HG03108 (cell line): Measurements from ENCODE around the gene SMC2.
A peak's percentile ranks its signal among the peaks of the same experiment; 100 is the strongest.

Experiments used
- ATAC-seq: cut with Tn5 transposase; IDR thresholded peaks from one replicate; pipeline ENCODE4 v1.9.1; 2021; ENCODE audit warnings: moderate library complexity; ENCODE audit not compliant: unreplicated experiment

The SMC2 gene

GRCh38 chr9:104093647-104094533 is at the start of gene SMC2:
TSS of gene SMC2 (plus strand) at chr9:104094309. CDS start at chr9:104095385, 1,076 bp downstream.
- ATAC-seq, result peak; percentile 92

GRCh38 chr9:104068546-104068945 is 25.6 kb upstream of the SMC2 start:
- no peak for ATAC-seq

- ATAC-seq, result no peak
These were observed 24.8 kb upstream of the SMC2 start for GRCh38 chr9:104069288-104069687.

- ATAC-seq, result no peak
These were observed 22.5 kb upstream of the SMC2 start for GRCh38 chr9:104071589-104071988.

DNA sequence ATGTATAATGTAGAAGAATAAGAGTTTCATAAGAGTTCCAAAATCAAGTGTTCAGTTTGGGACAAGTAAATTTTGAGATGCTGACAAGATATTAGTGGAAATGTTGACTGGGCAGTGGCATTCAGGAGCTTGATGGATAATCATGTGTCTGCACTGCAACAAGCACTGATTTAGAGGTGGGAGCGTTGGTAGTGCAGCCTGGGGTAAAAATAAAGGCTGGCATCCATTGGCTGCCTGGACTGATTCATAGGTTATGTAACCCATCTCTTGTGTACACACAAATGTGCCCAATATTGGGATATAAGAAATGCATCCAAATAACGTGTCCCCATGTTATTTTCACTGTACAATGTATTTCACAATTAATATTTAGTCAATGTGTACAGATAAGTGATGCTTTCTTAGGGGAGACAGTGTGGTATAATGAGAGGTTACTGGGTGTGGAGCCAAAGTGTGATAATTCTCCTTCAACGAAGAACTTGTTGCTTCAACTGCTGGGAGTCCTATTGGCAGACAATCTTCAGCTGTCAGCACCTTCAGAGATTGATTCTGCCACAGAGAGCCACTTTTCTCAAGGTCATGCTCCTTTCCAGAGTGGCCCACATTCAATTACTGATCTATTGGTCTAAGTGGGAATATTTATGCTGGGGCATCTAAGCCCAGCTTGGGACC is 20.9 kb upstream of the SMC2 start:
- ATAC-seq, result no peak

GRCh38 chr9:104073770-104074133 is 20.4 kb upstream of the SMC2 start:
- ATAC-seq, result no peak

DNA sequence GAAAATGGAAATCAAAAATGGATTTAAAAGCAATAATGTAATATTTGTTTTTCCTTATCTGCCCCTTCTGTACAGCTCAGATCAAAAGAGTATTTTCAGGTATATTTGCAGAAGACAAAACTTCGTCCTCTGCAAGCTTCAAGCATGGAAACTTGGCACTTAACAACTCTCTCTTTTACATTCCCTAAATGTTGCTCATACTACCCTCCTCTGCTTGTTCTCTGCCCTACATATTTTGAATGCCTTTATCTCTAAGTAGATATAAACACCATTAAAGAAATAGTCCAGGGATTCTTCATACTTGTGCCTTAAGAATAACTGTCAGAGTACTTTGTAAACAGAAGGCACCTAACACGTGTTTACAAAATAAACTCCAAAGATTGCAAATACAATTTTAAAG is 19.2 kb upstream of the SMC2 start:
- no peak for ATAC-seq

GRCh38 chr9:104075801-104076753 is 18.0 kb upstream of the SMC2 start:
- no peak for ATAC-seq

- ATAC-seq, result no peak
These were observed 15.5 kb upstream of the SMC2 start for GRCh38 chr9:104078596-104078995.

- ATAC-seq, result no peak
These were observed 13.1 kb upstream of the SMC2 start for GRCh38 chr9:104080983-104081382.

- ATAC-seq, result no peak
These were observed 11.9 kb upstream of the SMC2 start for GRCh38 chr9:104082168-104082567.

- no peak for ATAC-seq
These were observed 8.6 kb upstream of the SMC2 start for GRCh38 chr9:104085525-104085924.

DNA sequence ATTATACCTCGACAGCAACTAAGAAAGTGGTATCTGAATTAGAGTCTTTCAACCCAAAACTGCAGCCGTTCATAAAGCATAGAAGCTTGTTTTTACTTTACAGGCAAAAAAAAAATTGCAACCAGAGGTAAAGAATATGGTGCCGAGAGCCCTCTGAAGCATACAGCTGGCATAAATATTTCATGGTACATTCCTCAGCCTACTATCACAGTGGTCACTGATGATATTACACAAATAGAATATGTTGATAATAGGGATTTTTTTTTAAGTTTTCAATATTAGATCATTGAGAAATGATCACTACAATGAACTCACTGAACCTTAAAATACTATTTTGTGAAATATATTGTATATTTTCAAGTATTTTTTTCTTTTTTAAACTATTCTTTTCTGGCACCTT is 6.2 kb upstream of the SMC2 start:
- ATAC-seq, result no peak

- no peak for ATAC-seq
These were observed 5.7 kb upstream of the SMC2 start for GRCh38 chr9:104088416-104088815.

DNA sequence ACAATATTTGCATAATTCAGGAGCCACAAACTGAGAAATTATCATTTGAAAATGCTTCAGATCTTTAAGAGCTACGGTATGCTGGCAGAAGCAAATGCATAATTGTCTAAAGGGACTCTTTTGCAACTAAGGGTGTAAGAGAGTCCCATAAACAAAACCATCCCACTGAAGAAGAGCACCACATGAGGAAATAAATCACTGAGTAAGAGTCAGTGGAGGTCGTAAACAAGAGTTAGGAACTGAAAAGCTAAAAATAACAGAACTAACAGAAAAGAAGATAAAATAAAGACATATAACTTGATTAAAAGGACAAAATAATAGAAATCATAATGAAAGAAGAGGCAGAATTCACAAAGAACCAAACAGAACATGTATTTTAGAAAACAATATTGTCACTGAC is 3.5 kb upstream of the SMC2 start:
- ATAC-seq, result no peak

DNA sequence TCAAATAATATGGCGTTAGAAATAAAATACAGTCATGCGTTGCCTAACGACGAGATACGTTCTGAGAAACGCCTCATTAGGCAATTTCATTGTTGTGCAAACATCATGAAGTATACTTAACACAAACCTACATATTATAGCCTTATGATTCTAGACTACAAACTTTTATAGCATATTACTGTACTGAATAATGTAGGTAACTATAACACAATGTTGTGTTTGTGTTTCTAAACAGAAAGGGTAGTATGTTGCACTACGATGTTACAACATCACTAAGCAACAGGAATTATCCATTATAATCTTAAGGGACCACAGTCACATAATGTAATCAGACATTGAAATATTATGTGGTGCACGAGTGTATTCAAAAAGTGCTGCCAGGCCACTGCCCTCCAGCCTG is 3.0 kb upstream of the SMC2 start:
- ATAC-seq, result no peak

DNA sequence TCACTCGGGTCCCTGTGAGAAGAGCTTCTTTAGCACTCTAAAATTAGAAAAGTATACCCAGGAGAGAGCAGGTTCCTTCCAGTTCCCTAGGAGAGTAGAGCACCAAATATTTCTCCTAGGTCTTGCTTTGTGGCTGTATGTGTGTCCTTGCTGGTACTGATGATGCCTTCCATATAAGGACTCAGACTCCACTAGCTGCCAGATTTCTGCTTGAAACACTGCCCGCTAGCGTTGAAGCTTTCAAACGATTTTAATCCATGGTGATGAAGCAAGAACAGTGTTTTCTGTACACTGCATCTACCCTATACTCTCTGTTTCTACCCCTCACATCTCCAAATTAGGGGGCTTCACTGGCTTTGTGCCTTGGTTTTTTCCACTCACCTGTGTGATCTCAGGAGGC is 2.4 kb upstream of the SMC2 start:
- no peak for ATAC-seq

GRCh38 chr9:104092192-104092591 is 1.9 kb upstream of the SMC2 start:
- no peak for ATAC-seq

DNA sequence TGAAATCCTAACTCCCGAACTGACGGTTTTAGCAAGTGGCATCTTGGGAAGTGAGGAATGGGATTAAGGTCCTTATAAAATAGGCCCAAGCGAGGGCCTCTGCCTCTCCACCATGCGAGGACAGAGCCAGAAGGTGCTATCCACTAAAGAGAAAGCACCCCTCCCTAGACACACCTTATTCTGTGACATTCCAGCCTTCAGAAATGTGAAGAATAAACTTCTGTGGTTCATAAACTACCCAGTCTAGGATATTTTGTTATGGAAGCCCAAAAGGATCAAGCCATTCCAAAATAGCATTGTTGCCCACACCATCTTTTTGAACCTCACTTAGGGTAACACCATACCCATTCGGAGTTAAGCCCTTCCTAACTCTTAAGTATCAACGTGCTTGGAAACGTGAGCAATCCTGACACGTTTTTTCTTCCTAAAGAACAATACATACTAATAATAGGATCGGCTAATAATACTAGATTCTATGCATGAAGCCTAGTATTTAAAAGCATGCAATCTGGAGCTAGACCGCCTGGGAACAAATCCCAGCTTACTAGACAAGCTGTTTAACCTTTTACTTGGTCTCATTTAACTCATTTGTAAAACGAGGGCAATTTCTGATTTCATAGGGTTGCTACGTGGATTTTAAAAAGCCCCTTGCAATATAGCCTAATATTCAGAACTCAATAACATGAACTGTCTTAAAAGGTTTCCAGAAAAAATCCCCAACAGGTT is 1.1 kb upstream of the SMC2 start:
- no peak for ATAC-seq

- ATAC-seq, result no peak
These were observed 466 bp downstream of the SMC2 start for GRCh38 chr9:104094534-104095015.
